OCI-LY1 (cell line): ENCODE measurements around the gene ETFBKMT.

ENCODE experiments used
- EZH2 ChIP-seq: fragments of 200-600 bp; sonication (generic), shearing (Covaris generic); IDR thresholded peaks from 2 replicates; pipeline ENCODE4 v1.8.0; 2017; ENCODE audit warnings: borderline replicate concordance, mixed run types, mild to moderate bottlenecking, antibody characterized with exemption, low read length, moderate library complexity, mixed read lengths
- TF ChIP-seq, protein P1 (sequence below): fragments of 200-600 bp; sonication (generic), shearing (Covaris generic); IDR thresholded peaks from 2 replicates; pipeline ENCODE4 v1.5.1; 2017; ENCODE audit warnings: mild to moderate bottlenecking, antibody characterized with exemption, low read length, moderate library complexity, mixed read lengths

DNA sequence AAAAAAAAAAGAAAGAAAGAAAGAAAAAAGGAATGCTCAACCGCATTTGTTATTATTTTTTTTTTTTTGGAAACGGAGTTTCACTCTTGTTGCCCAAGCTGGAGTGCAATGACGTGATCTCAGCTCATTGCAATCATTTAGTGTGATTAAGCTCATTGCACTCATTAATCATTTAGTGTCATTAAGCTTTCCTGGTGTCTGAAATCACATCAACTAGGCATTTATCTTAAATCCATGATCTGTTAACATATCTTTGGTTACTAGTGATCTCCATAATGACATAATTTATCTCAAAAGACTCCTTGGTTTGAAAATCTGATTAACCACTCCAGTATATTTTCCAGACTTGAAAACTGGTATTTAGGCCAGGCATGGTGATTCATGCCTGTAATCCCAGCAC, 26.3 kb downstream of the ETFBKMT start:
- TF ChIP-seq, protein P1, sequence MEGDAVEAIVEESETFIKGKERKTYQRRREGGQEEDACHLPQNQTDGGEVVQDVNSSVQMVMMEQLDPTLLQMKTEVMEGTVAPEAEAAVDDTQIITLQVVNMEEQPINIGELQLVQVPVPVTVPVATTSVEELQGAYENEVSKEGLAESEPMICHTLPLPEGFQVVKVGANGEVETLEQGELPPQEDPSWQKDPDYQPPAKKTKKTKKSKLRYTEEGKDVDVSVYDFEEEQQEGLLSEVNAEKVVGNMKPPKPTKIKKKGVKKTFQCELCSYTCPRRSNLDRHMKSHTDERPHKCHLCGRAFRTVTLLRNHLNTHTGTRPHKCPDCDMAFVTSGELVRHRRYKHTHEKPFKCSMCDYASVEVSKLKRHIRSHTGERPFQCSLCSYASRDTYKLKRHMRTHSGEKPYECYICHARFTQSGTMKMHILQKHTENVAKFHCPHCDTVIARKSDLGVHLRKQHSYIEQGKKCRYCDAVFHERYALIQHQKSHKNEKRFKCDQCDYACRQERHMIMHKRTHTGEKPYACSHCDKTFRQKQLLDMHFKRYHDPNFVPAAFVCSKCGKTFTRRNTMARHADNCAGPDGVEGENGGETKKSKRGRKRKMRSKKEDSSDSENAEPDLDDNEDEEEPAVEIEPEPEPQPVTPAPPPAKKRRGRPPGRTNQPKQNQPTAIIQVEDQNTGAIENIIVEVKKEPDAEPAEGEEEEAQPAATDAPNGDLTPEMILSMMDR = no peak
- TF ChIP-seq EZH2 = no peak
